Hematopoietic multipotent progenitor cell treated with erythropoietin and hydrocortisone succinate and interleukin-3 and kit ligand, for 6 days (in vitro differentiated cells): Measurements from ENCODE around the gene ZNF747.
"Not testable (repeated sequence)": the region's sequence is repeated elsewhere in the genome, so short reads cannot be mapped to it uniquely, and the experiment has no call there.

ENCODE experiments used
- DNase-seq: peaks from one replicate; pipeline ENCODE4 v3.0.0-alpha.2; 2015

Gene ZNF747

DNA sequence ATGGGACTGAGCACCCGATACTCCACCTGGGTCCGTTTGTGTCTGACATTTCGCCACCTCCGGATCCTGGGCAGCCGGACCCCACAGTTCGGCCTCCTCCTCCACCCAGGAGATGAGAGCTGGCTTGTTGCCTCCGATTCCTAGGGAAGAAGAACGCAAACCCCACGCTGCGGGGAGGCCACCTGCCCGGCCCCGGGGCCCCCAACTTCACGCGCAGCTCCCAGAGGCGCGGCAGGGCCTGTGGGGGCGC is 23.0 kb upstream of the ZNF747 start:
- peak; percentile 39 for DNase-seq

DNA sequence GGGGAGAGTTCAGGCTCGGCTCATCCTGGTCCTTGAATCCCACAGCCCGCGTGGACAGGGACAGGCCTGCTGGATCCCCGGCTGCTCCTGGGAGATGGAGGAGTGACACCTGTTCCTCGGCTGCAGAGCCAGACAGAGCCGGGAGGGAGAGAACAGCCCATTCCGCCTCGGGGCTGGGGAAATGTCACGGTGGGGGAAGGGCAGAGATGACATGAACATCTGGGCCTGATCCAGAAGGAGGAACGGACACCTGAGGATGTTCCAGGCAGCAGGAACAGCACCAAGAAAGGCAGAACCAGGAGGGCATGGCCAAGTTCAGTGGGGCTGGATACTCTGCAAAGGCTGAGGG is 21.4 kb upstream of the ZNF747 start:
- DNase-seq = no peak

DNA sequence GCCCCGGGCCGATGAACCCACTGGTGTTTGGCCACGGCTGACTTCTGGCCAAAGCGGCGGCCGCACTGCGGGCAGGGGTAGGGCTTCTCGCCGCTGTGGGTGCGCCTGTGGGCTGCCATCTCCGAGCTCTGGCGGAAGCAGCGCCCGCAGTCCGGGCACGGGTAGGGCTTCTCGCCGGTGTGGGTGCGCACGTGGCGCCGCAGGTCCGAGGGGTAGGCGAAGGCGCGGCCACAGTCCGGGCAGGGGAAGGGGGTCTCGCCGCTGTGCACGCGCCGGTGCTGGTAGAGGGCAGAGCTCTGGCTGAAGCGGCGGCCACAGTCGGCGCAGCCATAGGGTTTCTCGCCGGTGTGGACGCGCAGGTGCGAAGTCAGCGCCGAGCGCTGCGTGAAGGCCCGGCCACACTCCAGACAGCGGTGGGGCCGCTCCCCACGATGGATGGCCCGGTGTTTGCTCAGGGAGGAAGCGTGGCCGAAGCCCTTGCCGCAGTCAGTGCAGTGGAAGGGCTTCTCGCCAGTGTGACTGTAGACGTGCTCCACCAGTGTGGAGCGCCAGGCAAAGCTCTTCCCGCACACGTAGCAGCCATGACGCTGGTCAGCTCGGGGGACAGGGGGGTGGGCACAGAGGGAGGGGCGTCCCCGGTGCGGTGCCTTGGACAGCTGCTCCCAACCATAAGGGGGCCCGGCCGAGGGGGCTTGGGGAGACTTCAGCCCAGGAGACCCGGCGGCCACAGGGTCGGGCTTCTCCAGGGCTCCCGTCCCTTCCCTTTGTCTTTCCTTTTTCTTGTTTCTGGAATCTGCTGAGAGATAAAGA is 20.9 kb upstream of the ZNF747 start:
- no peak for DNase-seq

DNA sequence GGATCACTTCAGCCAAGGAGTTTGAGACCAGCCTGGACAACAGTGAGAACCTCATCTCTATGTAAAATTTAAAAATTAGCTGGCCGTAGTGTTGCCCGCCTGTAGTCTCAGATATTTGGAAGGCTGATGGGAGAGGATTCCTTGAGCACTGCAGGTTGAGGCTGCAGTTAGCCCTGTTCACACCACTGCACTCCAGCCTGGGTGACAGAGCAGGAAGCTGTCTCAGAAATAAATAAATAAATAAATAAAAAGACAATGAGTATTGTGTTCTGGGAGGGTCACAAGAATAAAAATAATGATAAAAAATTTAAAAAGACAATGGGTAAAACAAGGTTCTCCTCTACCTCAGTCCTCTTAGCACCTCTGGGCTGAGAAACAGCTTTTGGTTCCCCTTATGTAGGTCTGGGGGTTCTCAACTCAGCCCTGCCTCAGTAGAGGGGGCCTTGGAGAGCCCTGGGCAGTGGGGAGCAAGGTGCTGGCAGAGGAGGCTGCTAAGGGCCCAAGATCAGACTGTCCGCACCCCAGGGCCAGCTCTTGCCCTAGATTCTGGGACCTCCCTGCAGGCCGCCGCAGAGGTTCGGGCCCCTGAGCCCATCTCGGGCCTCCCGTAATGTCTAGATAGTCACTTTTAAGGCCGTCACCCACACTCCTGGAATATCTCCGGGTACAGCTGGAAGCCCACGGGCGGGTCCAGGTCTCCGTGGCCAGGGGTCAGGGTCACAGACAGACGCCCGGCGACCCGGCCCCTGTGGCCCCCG is 20.1 kb upstream of the ZNF747 start:
- DNase-seq = no peak

DNA sequence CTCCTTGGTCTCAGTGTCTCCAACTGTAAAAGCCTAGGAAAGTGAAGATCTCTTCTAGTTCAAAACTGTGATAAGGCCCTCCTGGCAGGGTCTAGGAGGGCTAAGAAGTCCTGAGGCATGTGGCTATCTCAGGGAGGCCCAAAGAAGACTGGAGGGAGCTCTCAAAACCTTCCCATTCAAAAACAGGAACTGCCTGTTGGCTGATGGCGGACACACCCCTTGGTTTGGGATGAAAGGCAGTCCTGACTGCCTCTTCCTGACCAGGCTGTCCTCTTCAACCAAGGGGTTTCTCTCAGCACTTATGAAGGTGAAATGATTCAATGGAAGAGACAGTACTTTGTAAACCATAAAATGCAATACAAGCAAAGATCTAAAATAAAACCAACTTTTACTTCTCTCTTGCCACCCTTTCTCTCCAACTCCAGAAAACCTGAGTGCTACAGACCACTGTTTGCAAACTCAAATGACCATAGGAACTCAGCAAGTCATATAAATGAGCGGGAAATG is 18.8 kb upstream of the ZNF747 start:
- DNase-seq = no peak

- DNase-seq = no peak
Measured at GRCh38 chr16:30552956-30553355, 18.3 kb upstream of the ZNF747 start.

DNA sequence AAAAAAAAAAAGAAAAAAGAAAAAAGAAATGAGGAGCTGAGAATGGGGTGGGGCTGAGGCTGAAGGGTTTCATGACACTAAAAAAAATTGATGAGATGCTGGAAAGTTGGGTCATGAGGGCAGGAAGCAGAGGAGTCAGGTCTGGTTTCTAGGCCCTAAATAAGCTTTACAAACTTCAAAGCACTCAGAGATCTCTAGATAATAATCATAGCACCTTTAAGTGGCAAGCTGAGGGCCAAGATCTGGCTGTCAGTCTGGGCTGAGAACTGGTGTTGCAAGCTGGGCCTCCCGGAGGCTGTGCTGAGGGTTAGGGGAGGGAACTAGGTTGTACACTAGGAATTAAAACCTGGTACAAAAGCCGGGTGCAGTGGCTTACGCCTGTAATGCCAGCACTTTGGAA is 17.1 kb upstream of the ZNF747 start:
- no peak for DNase-seq

- peak; percentile 83 for DNase-seq
Measured at GRCh38 chr16:30548416-30549253, 14.0 kb upstream of the ZNF747 start.

- peak; percentile 16 for DNase-seq
Measured at GRCh38 chr16:30546115-30546514, 11.5 kb upstream of the ZNF747 start.

- DNase-seq = no peak
Measured at GRCh38 chr16:30543067-30543466, 8.4 kb upstream of the ZNF747 start.

DNA sequence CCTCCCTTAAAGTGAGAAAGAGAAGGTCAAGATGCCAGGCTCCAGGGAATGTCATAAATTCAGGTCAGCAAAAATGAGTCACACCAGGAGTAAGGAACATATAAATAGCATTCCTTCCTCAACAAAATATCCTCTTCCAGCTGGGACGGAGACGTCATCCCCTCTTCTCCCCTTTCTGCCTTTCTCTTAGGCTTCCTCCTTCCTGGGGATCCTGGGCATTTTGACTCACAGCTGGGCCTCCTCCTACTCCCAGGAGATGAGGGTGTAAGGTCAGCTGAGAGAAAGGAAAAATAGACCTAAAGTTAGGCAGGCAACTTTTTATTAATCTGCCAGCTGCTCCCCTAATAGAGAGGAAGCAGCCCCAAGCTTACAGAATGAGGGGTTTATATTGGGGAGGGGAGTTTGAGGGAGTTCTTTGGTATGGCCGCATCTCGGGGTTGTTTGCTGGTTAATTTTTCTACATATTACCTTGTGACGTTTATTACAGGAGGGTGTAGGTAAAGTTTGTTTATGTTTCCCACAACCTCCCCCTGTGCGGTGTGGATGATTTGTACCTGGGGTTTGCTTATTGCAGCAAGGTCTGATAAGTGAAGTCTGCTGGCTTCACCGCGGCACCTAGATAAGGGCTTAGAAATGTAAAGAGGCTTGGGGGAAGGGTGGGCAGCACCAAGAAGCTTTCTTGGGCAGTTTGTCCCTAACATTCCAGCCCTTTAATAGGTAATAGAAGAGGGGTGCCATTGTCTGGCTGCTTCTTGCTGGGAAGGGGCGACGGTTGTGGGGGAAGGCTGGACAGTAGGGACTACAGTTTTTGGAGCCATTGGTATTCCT is 7.1 kb upstream of the ZNF747 start:
- peak; percentile 65 for DNase-seq

DNA sequence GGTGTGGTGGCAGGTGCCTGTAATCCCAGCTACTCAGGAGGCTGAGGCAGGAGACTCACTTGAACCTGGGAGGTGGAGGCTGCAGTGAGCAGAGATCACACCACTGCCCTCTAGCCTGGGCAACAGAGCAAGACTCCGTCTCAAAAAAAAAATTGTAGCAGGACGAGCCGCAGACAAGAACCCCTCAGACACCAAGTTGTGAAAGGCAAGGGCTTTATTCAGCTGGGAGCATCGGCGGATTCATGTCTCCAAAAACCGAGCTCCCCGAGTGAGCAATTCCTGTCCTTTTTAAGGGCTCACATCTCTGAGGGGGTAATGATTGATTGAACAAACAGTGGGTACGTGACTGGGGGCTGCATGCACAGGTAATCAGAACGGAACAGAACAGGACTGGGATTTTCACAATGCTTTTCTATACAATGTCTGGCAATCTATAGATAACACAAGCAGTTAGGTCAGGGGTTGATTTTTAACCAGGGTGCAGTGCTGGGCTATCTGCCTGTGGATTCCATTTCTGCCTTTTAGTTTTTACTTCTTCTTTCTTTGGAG is 6.3 kb upstream of the ZNF747 start:
- DNase-seq = peak; percentile 82

GRCh38 chr16:30539986-30540526 is 5.4 kb upstream of the ZNF747 start:
- DNase-seq = not testable (repeated sequence)

- no peak for DNase-seq
Measured at GRCh38 chr16:30539000-30539964, 4.6 kb upstream of the ZNF747 start.

- not testable (repeated sequence) for DNase-seq
Measured at GRCh38 chr16:30536391-30537024, 1.9 kb upstream of the ZNF747 start.

GRCh38 chr16:30535777-30536190 is 1.1 kb upstream of the ZNF747 start:
- DNase-seq = peak; percentile 92

DNA sequence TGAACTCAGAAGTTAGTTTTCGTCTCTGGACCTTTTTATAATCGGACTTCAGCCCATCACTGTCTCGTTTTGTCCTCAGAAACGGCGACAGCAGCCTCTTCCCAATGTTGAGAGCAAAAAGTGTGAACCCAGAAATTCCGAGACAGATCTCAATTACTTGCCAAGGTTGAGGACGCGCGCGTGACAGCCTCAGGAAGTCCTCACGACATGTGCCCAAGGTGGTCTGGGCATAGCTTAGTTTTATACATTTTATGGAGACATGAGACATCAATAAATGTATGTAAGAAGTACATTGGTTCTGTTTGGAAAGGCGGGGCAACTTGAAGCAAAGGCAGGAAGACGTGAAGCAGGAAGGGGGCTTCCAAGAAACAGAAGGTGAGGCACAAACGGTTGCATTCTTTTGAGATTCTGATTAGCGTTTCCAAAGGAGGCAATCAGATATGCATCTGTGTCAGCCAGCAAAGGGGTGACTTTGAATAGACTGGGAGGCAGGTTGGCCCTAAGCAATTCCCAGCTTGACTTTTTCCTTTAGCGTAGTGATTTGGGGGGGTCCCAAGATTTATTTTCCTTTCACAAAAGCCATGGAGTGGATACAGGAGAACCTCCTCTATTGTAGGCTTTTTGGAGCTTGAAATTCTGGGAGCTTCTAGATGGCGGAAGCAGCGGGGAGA is 583 bp upstream of the ZNF747 start:
- DNase-seq = peak; percentile 65

- DNase-seq = peak; percentile 63
Measured at GRCh38 chr16:30533748-30534367, 800 bp downstream of the ZNF747 start.

GRCh38 chr16:30533146-30533522 is 1.5 kb downstream of the ZNF747 start:
- no peak for DNase-seq
